NCI-H128 (cell line): ENCODE results near the gene LRRC4C.

ENCODE experiments used
- DNase-seq: peaks from one replicate; lab custom pipeline; 2025; ENCODE audit not compliant: unreplicated experiment; lab: John Stamatoyannopoulos, UW

The LRRC4C gene

GRCh38 chr11:41459465-41460401 lies at the start of gene LRRC4C:
Gene LRRC4C (minus strand): TSS chr11:41459652.
- no peak for DNase-seq

GRCh38 chr11:41508121-41508520 lies 48.7 kb upstream of the LRRC4C start:
- no peak for DNase-seq

DNA sequence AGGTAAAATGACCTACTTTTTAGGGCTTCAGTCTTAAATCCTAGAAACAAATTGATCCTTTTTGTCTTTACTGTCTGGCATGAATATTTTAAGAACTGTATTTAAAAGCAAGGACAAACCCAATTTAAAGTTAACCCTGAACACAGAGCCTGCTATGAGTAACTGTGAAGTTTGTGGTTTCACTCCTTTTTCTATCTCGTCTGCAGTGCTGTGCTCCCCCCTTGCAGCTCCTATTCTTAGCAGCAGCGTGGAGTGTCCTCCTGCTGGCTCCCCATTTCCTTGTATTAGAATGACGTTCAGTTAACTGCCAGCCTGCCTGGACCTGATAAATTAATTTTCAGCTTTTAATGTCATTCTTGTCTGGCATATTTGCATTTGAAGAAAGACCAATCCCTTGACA lies 40.0 kb upstream of the LRRC4C start:
- DNase-seq, result no peak

DNA sequence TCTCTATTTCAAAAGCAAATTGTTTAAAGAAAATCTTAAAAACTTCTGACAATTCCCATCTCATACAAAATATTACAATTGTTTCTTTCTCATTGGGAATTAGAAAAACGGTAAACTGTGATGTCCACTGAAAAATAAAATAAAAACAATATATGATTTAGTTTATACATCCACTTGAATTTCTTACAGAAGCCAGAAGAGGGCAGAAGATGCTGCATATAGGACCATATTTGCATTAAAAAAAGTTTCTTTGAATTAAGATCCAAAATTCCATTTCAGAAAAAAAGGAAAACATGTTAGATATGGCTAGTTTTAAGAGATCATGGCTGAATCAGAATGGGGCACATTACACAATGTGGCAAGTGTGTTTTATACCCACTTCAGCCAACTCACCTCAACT lies 39.3 kb upstream of the LRRC4C start:
- DNase-seq, result no peak

DNA sequence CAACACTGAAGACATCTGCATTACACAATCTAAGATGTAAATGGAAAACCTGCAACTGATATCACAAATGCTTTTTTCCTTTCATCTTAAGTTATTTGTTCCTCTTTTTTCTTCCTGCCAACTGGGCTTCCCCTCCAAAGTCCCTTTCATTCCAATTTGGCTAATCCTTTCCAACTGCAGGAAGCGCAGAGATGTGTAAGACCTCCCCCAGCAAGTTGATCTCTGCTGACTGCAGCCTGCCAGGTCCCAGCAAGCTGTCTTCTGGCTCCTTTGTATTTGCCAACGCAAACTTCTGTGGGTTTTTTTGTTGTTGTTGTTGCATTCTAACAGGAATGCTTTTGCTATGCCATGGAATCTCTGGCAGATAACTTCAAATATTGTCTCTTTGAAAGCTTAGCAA lies 38.5 kb upstream of the LRRC4C start:
- DNase-seq, result no peak

DNA sequence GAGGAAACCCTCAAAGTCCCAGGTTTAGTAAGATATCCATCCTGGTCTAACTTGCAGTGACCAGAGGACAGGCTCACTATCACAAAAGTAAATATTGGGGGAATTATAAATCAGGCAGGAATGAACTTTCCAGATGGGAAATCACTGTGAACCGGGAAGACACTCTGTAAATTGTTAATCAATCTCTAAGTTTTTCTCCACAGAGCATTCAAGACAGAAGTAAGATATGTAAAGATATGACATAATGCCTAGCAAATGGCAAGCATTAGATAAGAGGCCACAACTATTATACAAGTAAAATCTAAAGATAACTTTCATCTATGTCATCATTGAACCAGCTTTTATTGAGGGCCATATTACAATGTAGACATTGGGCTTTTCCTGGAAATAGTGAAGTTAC lies 35.3 kb upstream of the LRRC4C start:
- no peak for DNase-seq

- DNase-seq, result no peak
These were observed 27.0 kb upstream of the LRRC4C start for GRCh38 chr11:41486424-41486823.

GRCh38 chr11:41483956-41484355 lies 24.5 kb upstream of the LRRC4C start:
- no peak for DNase-seq

GRCh38 chr11:41479179-41479578 lies 19.7 kb upstream of the LRRC4C start:
- no peak for DNase-seq

DNA sequence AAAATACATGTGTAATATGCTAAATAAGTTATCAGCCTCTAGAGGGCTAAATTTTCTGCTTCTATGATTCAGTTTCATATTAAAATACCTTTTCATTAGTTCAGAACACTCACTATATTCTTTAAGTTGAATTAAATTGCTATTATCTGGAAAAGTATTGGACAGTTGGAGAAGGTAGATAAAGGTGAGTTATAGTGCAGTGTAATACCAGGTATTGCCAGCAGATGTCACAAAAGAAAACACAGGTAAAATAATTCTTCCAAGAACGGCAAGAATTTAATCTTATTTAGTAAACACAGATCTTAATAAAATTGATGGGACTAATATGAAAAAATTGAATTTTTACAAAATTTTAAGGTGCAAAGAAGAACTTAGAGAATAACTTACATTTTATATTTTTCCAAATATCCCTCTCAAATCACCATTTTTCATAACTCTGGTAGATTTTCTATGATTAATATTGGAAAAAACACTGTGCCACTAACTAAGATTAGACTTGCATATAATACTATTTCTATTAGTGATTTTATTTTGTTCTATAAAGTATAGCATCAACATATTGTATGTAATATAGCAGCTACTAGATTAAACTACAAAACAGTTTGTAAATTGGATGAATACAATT lies 1.7 kb upstream of the LRRC4C start:
- DNase-seq, result no peak

GRCh38 chr11:41458641-41459040 lies 811 bp downstream of the LRRC4C start:
- no peak for DNase-seq

- DNase-seq, result no peak
These were observed 1.3 kb downstream of the LRRC4C start for GRCh38 chr11:41458154-41458553.

GRCh38 chr11:41457216-41458014 lies 2.0 kb downstream of the LRRC4C start:
- DNase-seq, result no peak

- DNase-seq, result no peak
These were observed 3.2 kb downstream of the LRRC4C start for GRCh38 chr11:41456269-41456668.

DNA sequence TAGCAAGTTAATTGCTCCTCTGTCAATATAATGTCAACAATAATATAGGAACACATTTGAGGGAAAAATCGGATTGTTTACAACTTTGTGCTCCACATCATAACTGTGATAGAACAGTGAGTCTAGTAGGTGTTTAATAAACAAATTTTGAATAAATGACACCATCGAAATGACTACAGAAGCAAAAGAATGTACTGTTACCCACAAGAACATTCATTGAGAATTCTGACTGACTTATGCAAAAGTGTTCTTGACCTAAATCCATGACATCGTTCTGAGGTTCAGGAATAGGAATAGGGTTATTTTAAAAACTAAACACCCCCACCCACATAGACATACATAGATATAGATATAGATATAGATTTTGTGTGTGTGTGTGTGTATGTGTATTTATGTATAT lies 8.4 kb downstream of the LRRC4C start:
- DNase-seq, result no peak

DNA sequence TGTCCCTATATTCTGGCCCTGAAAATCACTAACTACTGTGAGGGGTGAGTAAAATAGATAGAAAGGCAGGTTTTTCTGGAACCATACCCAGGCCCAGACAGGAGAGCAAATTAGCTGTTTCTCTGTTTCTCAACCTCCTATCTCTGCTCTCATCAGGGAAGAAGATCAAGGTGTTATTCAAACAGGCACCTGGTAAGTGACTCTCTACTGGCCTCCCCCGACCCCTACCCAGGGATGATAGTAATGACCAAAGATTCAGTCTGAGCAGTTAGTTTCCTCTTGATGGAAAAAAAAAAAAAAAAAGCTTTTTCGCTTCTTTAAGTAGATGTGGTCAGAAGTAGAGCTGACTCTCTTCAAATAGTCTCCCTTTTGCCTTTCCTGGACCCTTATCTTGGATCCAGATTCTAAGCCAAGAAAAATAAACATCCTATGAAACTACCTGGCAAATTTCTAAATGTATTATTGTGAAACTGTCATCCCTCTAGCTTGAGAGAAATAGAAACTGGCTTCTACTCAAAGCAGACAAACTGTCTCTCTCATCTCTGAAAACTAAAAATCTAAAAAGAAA lies 9.9 kb downstream of the LRRC4C start:
- no peak for DNase-seq

DNA sequence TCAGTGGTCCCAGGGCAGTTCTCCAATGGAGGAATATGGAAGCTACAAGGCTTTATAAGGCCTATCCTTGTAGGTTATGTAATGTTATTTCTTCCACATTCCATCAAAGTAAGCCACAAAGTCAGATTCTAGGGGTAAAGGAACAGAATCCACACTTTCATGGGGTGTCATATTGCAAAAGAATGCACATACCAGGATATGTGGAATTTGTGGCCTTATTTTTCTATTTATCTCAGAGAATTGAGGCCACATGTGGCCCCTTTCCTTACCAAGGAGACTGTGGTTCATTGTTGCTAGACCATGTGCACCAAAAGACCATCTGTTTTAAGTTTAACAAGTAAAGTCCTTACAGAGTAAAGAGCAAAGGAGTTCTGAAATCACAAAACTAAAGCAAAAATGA lies 12.9 kb downstream of the LRRC4C start:
- DNase-seq, result no peak

DNA sequence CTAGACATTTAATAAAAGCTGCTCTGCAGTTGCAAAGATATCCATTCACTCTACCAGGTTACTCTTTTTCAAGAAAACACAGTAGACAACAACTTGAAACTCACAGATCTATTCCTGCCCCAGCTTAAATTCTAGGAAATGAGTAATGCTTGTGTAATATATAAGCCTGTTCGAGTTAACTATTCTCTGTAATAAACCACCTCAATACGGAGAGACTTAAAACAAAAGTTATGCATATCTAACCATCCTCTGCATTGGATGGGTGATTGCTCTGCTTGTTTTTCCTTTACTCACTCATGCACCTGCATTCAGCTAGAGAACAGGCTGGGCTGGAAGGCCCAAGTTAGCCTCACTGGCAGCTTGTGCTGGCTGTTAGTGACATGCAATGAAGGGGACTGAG lies 13.3 kb downstream of the LRRC4C start:
- DNase-seq, result no peak

- DNase-seq, result no peak
These were observed 22.4 kb downstream of the LRRC4C start for GRCh38 chr11:41437006-41437490.

- no peak for DNase-seq
These were observed 23.9 kb downstream of the LRRC4C start for GRCh38 chr11:41435531-41435930.

- no peak for DNase-seq
These were observed 27.7 kb downstream of the LRRC4C start for GRCh38 chr11:41431784-41432183.
